ENCODE data around the gene TTC33.
"Not testable (repeated sequence)": the region's sequence is repeated elsewhere in the genome, so short reads cannot be mapped to it uniquely, and the experiment has no call there.

DNA sequence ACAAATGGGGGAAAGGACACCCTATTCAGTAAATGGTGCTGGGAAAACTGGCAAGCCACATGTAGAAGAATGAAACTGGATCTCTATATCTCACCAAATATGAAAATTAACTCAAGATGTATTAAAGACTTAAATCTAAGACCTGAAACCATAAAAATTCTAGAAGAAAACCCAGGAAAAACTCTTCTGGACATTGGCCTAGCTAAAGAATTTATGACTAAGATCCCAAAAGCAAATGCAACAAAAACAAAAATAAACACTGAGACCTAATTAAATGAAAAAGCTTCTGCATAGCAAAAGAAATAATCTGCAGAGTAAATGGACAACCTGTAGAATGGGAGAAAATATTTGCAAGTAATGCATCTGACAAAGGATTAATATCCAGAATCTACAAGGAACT lies 99.7 kb downstream of the TTC33 start:
- TF ChIP-seq, protein P1, sequence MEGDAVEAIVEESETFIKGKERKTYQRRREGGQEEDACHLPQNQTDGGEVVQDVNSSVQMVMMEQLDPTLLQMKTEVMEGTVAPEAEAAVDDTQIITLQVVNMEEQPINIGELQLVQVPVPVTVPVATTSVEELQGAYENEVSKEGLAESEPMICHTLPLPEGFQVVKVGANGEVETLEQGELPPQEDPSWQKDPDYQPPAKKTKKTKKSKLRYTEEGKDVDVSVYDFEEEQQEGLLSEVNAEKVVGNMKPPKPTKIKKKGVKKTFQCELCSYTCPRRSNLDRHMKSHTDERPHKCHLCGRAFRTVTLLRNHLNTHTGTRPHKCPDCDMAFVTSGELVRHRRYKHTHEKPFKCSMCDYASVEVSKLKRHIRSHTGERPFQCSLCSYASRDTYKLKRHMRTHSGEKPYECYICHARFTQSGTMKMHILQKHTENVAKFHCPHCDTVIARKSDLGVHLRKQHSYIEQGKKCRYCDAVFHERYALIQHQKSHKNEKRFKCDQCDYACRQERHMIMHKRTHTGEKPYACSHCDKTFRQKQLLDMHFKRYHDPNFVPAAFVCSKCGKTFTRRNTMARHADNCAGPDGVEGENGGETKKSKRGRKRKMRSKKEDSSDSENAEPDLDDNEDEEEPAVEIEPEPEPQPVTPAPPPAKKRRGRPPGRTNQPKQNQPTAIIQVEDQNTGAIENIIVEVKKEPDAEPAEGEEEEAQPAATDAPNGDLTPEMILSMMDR (IDR thresholded peaks at IDR 0.05): not testable (repeated sequence)
- not testable (repeated sequence) for TF ChIP-seq POLR2A (IDR thresholded peaks at IDR 0.05)
